HepG2 (cell line): ENCODE data around the gene TGDS. TPM values are rescaled to one million over a fixed set of nuclear protein-coding genes. Genes with fewer than 3 reads are reported as not detected.

Experiments
- KDM1A ChIP-seq: IDR thresholded peaks from 2 replicates; pipeline ENCODE4 v1.6.1; 2016; ENCODE audit warnings: missing compliant biosample characterization
- MTF1 ChIP-seq: sonication (generic); formaldehyde crosslinking; IDR thresholded peaks from 2 replicates; pipeline ENCODE4 v1.5.0; 2020; ENCODE audit warnings: missing genetic modification reagents
- POLR2AphosphoS5 ChIP-seq: IDR thresholded peaks from 2 replicates; pipeline ENCODE4 v1.6.1; 2012; ENCODE audit warnings: low read depth, low read length
- ZFP90 ChIP-seq: sonication (generic); formaldehyde crosslinking; IDR thresholded peaks from 2 replicates; pipeline ENCODE4 v1.8.0; 2022; ENCODE audit warnings: missing genetic modification reagents, mild to moderate bottlenecking, inconsistent platforms, borderline replicate concordance
- ZKSCAN8 ChIP-seq: IDR thresholded peaks from 2 replicates; pipeline ENCODE4 v1.6.1; 2016; ENCODE audit warnings: borderline replicate concordance, missing genetic modification reagents, missing compliant biosample characterization
- ZNF431 ChIP-seq: sonication (generic); formaldehyde crosslinking; IDR thresholded peaks from 2 replicates; pipeline ENCODE4 v1.9.0; 2022; ENCODE audit warnings: missing genetic modification reagents, low read depth, mild to moderate bottlenecking, borderline replicate concordance
- polyA plus RNA-seq, 8 experiments: library from polyadenylated mRNA; depleted of rRNA in 3 of 8; stranded (reverse) in 7 of 8; unstranded in 1 of 8; fragments of >200 nt; fragmentation: Illumina TruSeq in 4 of 8; extraction: Trizol in 4 of 8; gene quantifications; 2 replicates each; pipeline versions ENCODE4 v1.2.1 to v1.2.3, GENCODE V29; 2011 to 2016; ENCODE audit warnings: low read depth in 4 of 8, missing spikeins in 1 of 8, mixed read lengths in 1 of 8; ENCODE audit not compliant: insufficient read depth in 1 of 8
- total RNA-seq, 5 experiments: library from RNA; depleted of rRNA; stranded (reverse); fragments of >200 nt; fragmentation: Illumina TruSeq; extraction: Trizol; gene quantifications; 2 replicates each; pipeline ENCODE4 v1.2.3, GENCODE V29; 2016; ENCODE audit warnings: low read depth in 1 of 5
- TF ChIP-seq, protein P1 (sequence below): sonication (generic); formaldehyde crosslinking; IDR thresholded peaks from 2 replicates; pipeline ENCODE4 v1.5.0; 2020; ENCODE audit warnings: mild to moderate bottlenecking, missing genetic modification reagents, borderline replicate concordance
- TF ChIP-seq, protein P2 (sequence below): sonication (generic); formaldehyde crosslinking; IDR thresholded peaks from 2 replicates; pipeline ENCODE4 v1.8.1; 2023; ENCODE audit warnings: mild to moderate bottlenecking, moderate library complexity, missing genetic modification reagents

Gene TGDS
- total and polyA plus RNA-seq, 2 of the 13 experiments (the other 11 are each of a cell fraction or from before 2014, with no cell fraction given) = 15.5 to 17.9 TPM

DNA sequence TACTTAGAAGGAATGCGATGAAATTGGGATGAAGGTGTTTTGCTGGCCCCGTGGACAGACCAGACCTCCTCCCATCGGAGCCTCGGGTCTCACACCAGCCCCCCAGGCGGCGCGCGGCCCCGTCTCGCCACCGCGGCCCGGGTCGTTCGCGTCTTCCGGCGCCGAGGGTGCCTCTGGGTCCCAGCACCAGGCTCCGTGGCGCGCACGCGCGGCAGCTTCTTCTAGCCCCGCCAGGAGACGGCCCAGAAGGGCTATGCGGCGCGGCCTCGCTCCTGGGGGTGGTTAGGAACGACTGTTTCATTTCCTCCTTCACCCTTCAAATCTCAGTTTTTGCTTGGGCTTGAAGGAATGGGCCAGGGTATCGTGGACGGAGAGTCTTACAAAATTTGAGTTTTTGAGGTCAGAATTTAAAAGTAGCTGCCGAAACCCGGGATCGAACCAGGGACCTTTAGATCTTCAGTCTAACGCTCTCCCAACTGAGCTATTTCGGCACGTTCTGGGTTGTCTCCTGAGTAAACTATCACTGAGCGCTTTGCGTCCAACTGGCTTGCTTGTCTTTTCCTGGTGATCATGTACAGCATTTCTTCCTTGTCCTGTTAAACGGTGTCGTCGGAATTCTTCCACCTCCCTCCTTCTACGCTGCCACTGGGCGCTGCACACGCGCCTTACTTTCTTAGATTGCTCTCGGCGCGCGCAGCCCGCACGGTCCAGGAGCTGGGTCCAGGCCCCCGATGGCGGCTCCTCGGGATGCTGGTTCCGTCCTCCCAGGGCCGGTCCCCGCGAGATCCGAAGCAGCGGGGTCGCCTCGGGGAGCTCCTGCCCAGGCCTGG, 46.5 kb downstream of the TGDS start (continued):
- TF ChIP-seq ZKSCAN8 (CRISPR knock-in tag) (peak; percentile 38; the same call in 1 of the 2 replicates), ZFP90 (CRISPR knock-in tag) (peak; percentile 78; the same call in 1 of the 2 replicates), ZNF431 (CRISPR knock-in tag) (no peak), MTF1 (CRISPR knock-in tag) (peak; percentile 32; the same call in 1 of the 2 replicates), KDM1A (CRISPR knock-in tag) (peak; percentile 16; the same call in 1 of the 2 replicates), POLR2AphosphoS5 (peak; percentile 41; the same call in 1 of the 2 replicates)
- TF ChIP-seq, protein P1, sequence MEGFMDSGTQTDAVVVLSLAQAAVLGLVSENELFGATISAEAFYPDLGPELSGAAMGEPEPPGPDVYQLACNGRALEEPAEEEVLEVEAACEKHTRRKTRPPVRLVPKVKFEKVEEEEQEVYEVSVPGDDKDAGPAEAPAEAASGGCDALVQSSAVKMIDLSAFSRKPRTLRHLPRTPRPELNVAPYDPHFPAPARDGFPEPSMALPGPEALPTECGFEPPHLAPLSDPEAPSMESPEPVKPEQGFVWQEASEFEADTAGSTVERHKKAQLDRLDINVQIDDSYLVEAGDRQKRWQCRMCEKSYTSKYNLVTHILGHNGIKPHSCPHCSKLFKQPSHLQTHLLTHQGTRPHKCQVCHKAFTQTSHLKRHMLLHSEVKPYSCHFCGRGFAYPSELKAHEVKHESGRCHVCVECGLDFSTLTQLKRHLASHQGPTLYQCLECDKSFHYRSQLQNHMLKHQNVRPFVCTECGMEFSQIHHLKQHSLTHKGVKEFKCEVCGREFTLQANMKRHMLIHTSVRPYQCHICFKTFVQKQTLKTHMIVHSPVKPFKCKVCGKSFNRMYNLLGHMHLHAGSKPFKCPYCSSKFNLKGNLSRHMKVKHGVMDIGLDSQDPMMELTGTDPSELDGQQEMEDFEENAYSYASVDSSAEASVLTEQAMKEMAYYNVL (CRISPR knock-in tag) = no peak
- TF ChIP-seq, protein P2, sequence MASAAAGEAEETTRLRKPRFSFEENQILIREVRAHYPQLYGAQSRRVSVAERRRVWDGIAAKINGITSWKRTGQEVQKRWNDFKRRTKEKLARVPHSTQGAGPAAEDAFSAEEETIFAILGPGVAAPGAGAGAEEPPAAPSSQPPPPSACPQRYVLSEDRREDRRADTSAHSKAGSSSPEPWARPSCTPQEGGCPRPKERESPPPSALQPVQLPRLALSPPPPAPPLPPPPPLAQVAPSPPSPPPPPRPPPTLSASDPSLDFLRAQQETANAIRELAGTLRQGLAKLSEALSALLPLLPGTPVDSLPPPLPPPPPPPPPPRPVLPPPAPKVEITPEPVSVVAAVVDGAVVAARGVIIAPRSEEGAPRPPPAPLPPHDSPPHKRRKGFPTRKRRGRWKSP (CRISPR knock-in tag) = peak; percentile 36; the same call in 1 of the 2 replicates
